Neural cell (in vitro differentiated cells): ENCODE data around the gene MYF5.

Experiments
- EP300 ChIP-seq: fragments of 450-650 bp; conservative IDR thresholded peaks from 2 replicates; pipeline ENCODE4 v1.6.1; 2014; ENCODE audit warnings: antibody characterized with exemption, mild to moderate bottlenecking, moderate library complexity; ENCODE audit not compliant: poor library complexity, severe bottlenecking
- EZH2 ChIP-seq: fragments of 200-600, 300-800 bp; shearing (Covaris generic), sonication (generic); IDR thresholded peaks from 2 replicates; pipeline ENCODE4 v1.6.1; 2014; ENCODE audit warnings: antibody characterized with exemption, low read length, borderline replicate concordance, mild to moderate bottlenecking; ENCODE audit not compliant: insufficient read depth, poor library complexity, severe bottlenecking
- MXI1 ChIP-seq: fragments of 450-650 bp; conservative IDR thresholded peaks from 2 replicates; pipeline ENCODE4 v1.6.1; 2014; ENCODE audit warnings: antibody characterized with exemption, mild to moderate bottlenecking; ENCODE audit not compliant: poor library complexity, severe bottlenecking
- POLR2AphosphoS5 ChIP-seq: IDR thresholded peaks from 2 replicates; pipeline ENCODE4 v1.6.1; 2012
- RAD21 ChIP-seq: fragments of 450-650 bp; conservative IDR thresholded peaks from 2 replicates; pipeline ENCODE4 v1.6.1; 2014; ENCODE audit warnings: antibody characterized with exemption, mild to moderate bottlenecking, moderate library complexity
- SMC3 ChIP-seq: fragments of 450-650 bp; conservative IDR thresholded peaks from 2 replicates; pipeline ENCODE4 v1.6.1; 2014; ENCODE audit warnings: antibody characterized with exemption, mild to moderate bottlenecking, moderate library complexity; ENCODE audit not compliant: poor library complexity
- TAF1 ChIP-seq: IDR thresholded peaks from 2 replicates; pipeline ENCODE4 v1.6.1; 2012; ENCODE audit warnings: low read depth
- TF ChIP-seq, protein P1 (sequence below): fragments of 450-650 bp; IDR thresholded peaks from 2 replicates; pipeline ENCODE4 v1.5.1; 2014; ENCODE audit warnings: antibody characterized with exemption, mild to moderate bottlenecking, moderate library complexity; ENCODE audit not compliant: poor library complexity, severe bottlenecking
- TF ChIP-seq, protein P2 (sequence below): IDR thresholded peaks from 2 replicates; pipeline ENCODE4 v1.6.1; 2012; ENCODE audit warnings: borderline replicate concordance

DNA sequence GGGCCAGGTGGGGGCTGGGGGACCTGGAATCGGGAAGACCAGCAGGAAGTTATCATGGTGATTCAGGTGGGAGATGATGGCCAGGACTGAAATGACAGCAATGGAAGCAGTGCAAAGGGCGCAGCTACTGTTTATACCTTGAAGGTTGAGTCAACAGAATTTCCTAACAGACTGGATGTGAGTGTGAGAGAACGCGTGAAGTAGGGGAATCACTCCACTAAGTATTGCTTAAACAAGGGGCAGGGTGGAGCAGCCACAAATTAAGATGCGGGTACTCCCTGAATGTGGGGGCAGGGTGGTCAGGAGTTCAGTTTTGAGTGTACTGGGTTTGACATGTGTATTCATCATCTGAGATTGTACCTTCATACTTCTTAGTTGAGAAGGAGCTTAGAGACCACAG, 45.1 kb downstream of the MYF5 start:
- TF ChIP-seq, protein P1, sequence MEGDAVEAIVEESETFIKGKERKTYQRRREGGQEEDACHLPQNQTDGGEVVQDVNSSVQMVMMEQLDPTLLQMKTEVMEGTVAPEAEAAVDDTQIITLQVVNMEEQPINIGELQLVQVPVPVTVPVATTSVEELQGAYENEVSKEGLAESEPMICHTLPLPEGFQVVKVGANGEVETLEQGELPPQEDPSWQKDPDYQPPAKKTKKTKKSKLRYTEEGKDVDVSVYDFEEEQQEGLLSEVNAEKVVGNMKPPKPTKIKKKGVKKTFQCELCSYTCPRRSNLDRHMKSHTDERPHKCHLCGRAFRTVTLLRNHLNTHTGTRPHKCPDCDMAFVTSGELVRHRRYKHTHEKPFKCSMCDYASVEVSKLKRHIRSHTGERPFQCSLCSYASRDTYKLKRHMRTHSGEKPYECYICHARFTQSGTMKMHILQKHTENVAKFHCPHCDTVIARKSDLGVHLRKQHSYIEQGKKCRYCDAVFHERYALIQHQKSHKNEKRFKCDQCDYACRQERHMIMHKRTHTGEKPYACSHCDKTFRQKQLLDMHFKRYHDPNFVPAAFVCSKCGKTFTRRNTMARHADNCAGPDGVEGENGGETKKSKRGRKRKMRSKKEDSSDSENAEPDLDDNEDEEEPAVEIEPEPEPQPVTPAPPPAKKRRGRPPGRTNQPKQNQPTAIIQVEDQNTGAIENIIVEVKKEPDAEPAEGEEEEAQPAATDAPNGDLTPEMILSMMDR: no peak
- no peak for TF ChIP-seq EZH2
- no peak for TF ChIP-seq EP300
- no peak for TF ChIP-seq RAD21
- no peak for TF ChIP-seq POLR2AphosphoS5
- TF ChIP-seq SMC3: no peak
- TF ChIP-seq TAF1: no peak
- TF ChIP-seq, protein P2, sequence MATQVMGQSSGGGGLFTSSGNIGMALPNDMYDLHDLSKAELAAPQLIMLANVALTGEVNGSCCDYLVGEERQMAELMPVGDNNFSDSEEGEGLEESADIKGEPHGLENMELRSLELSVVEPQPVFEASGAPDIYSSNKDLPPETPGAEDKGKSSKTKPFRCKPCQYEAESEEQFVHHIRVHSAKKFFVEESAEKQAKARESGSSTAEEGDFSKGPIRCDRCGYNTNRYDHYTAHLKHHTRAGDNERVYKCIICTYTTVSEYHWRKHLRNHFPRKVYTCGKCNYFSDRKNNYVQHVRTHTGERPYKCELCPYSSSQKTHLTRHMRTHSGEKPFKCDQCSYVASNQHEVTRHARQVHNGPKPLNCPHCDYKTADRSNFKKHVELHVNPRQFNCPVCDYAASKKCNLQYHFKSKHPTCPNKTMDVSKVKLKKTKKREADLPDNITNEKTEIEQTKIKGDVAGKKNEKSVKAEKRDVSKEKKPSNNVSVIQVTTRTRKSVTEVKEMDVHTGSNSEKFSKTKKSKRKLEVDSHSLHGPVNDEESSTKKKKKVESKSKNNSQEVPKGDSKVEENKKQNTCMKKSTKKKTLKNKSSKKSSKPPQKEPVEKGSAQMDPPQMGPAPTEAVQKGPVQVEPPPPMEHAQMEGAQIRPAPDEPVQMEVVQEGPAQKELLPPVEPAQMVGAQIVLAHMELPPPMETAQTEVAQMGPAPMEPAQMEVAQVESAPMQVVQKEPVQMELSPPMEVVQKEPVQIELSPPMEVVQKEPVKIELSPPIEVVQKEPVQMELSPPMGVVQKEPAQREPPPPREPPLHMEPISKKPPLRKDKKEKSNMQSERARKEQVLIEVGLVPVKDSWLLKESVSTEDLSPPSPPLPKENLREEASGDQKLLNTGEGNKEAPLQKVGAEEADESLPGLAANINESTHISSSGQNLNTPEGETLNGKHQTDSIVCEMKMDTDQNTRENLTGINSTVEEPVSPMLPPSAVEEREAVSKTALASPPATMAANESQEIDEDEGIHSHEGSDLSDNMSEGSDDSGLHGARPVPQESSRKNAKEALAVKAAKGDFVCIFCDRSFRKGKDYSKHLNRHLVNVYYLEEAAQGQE: no peak
- TF ChIP-seq MXI1: no peak
